GM19023 (cell line): ENCODE measurements around the gene LY6G5B.

Experiments used
- ATAC-seq: cut with Tn5 transposase; IDR thresholded peaks from one replicate; pipeline ENCODE4 v1.9.1; 2021; ENCODE audit warnings: mild to moderate bottlenecking, moderate library complexity; ENCODE audit not compliant: unreplicated experiment

Gene LY6G5B

GRCh38 chr6:31640612-31641011 is 29.2 kb upstream of the LY6G5B start:
- no peak for ATAC-seq

- ATAC-seq: no peak
Measured at GRCh38 chr6:31641370-31641769, 28.4 kb upstream of the LY6G5B start.

GRCh38 chr6:31642798-31643570 is 26.8 kb upstream of the LY6G5B start:
- ATAC-seq: no peak

GRCh38 chr6:31643818-31644454 is 25.8 kb upstream of the LY6G5B start:
- no peak for ATAC-seq

GRCh38 chr6:31645325-31645724 is 24.5 kb upstream of the LY6G5B start:
- no peak for ATAC-seq

- peak; percentile 18 for ATAC-seq
Measured at GRCh38 chr6:31651602-31652191, 18.1 kb upstream of the LY6G5B start.

- peak; percentile 61 for ATAC-seq
Measured at GRCh38 chr6:31652925-31653724, 16.7 kb upstream of the LY6G5B start.

- no peak for ATAC-seq
Measured at GRCh38 chr6:31654574-31655348, 15.0 kb upstream of the LY6G5B start.

- no peak for ATAC-seq
Measured at GRCh38 chr6:31655349-31656237, 14.2 kb upstream of the LY6G5B start, which contains the start of gene APOM. Gene APOM, plus strand, starts transcription at chr6:31655894. Its CDS starts 73 bp downstream, at chr6:31655967.

GRCh38 chr6:31657406-31658157 is 12.2 kb upstream of the LY6G5B start:
- ATAC-seq: no peak

- no peak for ATAC-seq
Measured at GRCh38 chr6:31658158-31658688, 11.6 kb upstream of the LY6G5B start.

GRCh38 chr6:31658983-31659648 is 10.7 kb upstream of the LY6G5B start:
- no peak for ATAC-seq

GRCh38 chr6:31659649-31660380 is 10.0 kb upstream of the LY6G5B start:
- ATAC-seq: no peak

- ATAC-seq: peak; percentile 56
Measured at GRCh38 chr6:31660381-31661261, 9.2 kb upstream of the LY6G5B start, which contains the start of gene C6orf47. Gene C6orf47, minus strand, starts transcription at chr6:31660778. Its CDS starts 831 bp downstream, at chr6:31659947.

GRCh38 chr6:31661262-31662123 is 8.3 kb upstream of the LY6G5B start:
- no peak for ATAC-seq
